ENCODE results near the gene CLASP1. TPM values are rescaled to one million over a fixed set of nuclear protein-coding genes. Genes with fewer than 3 reads are reported as not detected.
A peak's percentile ranks its signal among the peaks of the same experiment; 100 is the strongest.

The CLASP1 gene
- total RNA-seq, 1 experiment from 2014 or later: 45.9 TPM

GRCh38 chr2:121567957-121568409 is 81.3 kb downstream of the CLASP1 start:
- no peaks in the 10 kb centered on the region for H3K23me2 ChIP-seq (ENCODE audit: insufficient read length, low read depth, low read length, poor library complexity, severe bottlenecking)
- no peak overlapping the region for H2BK15ac ChIP-seq (ENCODE audit: low read depth, low read length)
- no peak overlapping the region for H4K8ac ChIP-seq (replicated peaks; ENCODE audit: insufficient read length, low read depth, low read length)
- H3K4me1 ChIP-seq (ENCODE audit: insufficient read depth, low read length): no peaks in the 10 kb centered on the region
- H2BK12ac ChIP-seq (ENCODE audit: insufficient read length, low read depth, low read length): no peak overlapping the region
- H2AK5ac ChIP-seq (ENCODE audit: insufficient read length, low read length): no peak overlapping the region
- peak overlapping the region in 1 of 3 experiments; percentile 73; a peak in 1 of 7 replicates for H3K27ac Mint-ChIP-seq
- peaks cover 3% of the 10 kb centered on the region for H3K79me1 ChIP-seq (ENCODE audit: insufficient read depth, low read depth, low read length, poor library complexity, severe bottlenecking)
- no peak overlapping the region for H2BK5ac ChIP-seq (ENCODE audit: insufficient read length, low read length)
- peaks cover 2% of the 10 kb centered on the region; the same call in 1 of the 2 replicates for H3K79me2 ChIP-seq (ENCODE audit: insufficient read depth, low read length)
- no peak overlapping the region for H3K4me2 ChIP-seq (ENCODE audit: insufficient read depth, insufficient read length, low read length)
- H3K18ac ChIP-seq (ENCODE audit: insufficient read length, low read depth, low read length): no peak overlapping the region
- TF ChIP-seq, protein P1, sequence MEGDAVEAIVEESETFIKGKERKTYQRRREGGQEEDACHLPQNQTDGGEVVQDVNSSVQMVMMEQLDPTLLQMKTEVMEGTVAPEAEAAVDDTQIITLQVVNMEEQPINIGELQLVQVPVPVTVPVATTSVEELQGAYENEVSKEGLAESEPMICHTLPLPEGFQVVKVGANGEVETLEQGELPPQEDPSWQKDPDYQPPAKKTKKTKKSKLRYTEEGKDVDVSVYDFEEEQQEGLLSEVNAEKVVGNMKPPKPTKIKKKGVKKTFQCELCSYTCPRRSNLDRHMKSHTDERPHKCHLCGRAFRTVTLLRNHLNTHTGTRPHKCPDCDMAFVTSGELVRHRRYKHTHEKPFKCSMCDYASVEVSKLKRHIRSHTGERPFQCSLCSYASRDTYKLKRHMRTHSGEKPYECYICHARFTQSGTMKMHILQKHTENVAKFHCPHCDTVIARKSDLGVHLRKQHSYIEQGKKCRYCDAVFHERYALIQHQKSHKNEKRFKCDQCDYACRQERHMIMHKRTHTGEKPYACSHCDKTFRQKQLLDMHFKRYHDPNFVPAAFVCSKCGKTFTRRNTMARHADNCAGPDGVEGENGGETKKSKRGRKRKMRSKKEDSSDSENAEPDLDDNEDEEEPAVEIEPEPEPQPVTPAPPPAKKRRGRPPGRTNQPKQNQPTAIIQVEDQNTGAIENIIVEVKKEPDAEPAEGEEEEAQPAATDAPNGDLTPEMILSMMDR (conservative IDR thresholded peaks at IDR 0.05): no peak
- H4K5ac ChIP-seq (ENCODE audit: insufficient read length, low read depth, low read length): no peak overlapping the region
- no CpG with 5 or more reads among the region's 4 CpGs for WGBS (ENCODE audit: extremely low coverage, insufficient read length, low lambda C conversion rate)
- no peak overlapping the region for H3K4me3 Mint-ChIP-seq
- no peak overlapping the region for H3K4ac ChIP-seq (ENCODE audit: low read depth, low read length)
- H2AFZ ChIP-seq (ENCODE audit: low read length): no peak overlapping the region
- H4K91ac ChIP-seq (ENCODE audit: insufficient read length, low read depth, low read length): no peak overlapping the region
- no peak overlapping the region for H3T11ph ChIP-seq (ENCODE audit: low read length)
- peaks cover 14 to 20% of the 10 kb centered on the region in 2 experiments for H3K9me3 Mint-ChIP-seq
- H2BK120ac ChIP-seq (ENCODE audit: low read depth, low read length, poor library complexity, severe bottlenecking): no peak overlapping the region
- H3K27me3 ChIP-seq (ENCODE audit: insufficient read depth, low read length): no peaks in the 10 kb centered on the region
- H3K4me1 Mint-ChIP-seq: peaks cover 15 to 22% of the 10 kb centered on the region in 2 experiments
- no peak for DNase-seq
- H3K23ac ChIP-seq (ENCODE audit: insufficient read length, low read depth, low read length): no peak overlapping the region
- no peaks in the 10 kb centered on the region for H3K27me3 Mint-ChIP-seq (ENCODE audit: low read depth)
- H3K27ac ChIP-seq (ENCODE audit: insufficient read length, low read depth, low read length): no peak overlapping the region
- no peak overlapping the region for H2BK20ac ChIP-seq (ENCODE audit: low read depth, low read length, poor library complexity, severe bottlenecking)
- H3K9ac ChIP-seq (ENCODE audit: extremely low read depth, insufficient read length, low read length): no peak overlapping the region
- no peak overlapping the region for H3K56ac ChIP-seq (ENCODE audit: insufficient read length, low read depth, low read length)
- H3K14ac ChIP-seq (ENCODE audit: insufficient read depth, low read length): no peak overlapping the region
- H3K36me3 Mint-ChIP-seq (ENCODE audit: insufficient read depth in 1 of 3, low read depth in 3 of 3): peaks cover 11 to 20% (median 13%) of the 10 kb centered on the region in 3 experiments; a peak in 6 of 7 replicates
- peaks cover 9% of the 10 kb centered on the region for H3K9me3 ChIP-seq (ENCODE audit: control insufficient read depth, low read depth, low read length)
- no peaks in the 10 kb centered on the region for H4K20me1 ChIP-seq (ENCODE audit: control insufficient read depth, insufficient read depth, insufficient read length)

Measured in H9 (cell line).